SK-N-SH (cell line): Measurements from ENCODE around the gene CDKL5. TPM values are rescaled to one million over a fixed set of nuclear protein-coding genes. Genes with fewer than 3 reads are reported as not detected.

Source experiments
- CTCF ChIA-PET: fragments of 300-600, 350-600 bp; formaldehyde crosslinking; extraction: SDS; loops from one replicate; lab custom pipeline; 2021; lab: Yijun Ruan, JAX
- POLR2A ChIA-PET: fragments of 350-600 bp; sonication (Branson Sonifier 250); formaldehyde crosslinking; extraction: SDS; loops from one replicate; lab custom pipeline; 2020; ENCODE audit warnings: antibody characterized with exemption, inconsistent platforms; lab: Yijun Ruan, JAX
- DNase-seq: peaks from one replicate; pipeline ENCODE4 v3.0.0; 2012
- H2AFZ ChIP-seq: fragments of 200-600 bp; sonication (generic); 2 replicates; pipeline ENCODE4 v1.8.1; 2016; ENCODE audit warnings: antibody characterized with exemption, mild to moderate bottlenecking, low read depth
- H3F3A ChIP-seq: fragments of 200-600 bp; sonication (generic); replicated peaks from 2 replicates; pipeline ENCODE3; 2016; ENCODE audit warnings: antibody characterized with exemption, mild to moderate bottlenecking; ENCODE audit not compliant: insufficient read depth
- H3K27ac ChIP-seq, 2 experiments: fragments of 200-500 bp in 1 of 2; fragments of 200-600 bp in 1 of 2; sonication (Bioruptor generic) in 1 of 2; sonication (generic), shearing (Covaris generic) in 1 of 2; 2 replicates each; pipeline versions ENCODE4 v1.5.1 to v1.6.1; 2014 to 2016; ENCODE audit warnings: low read depth in 2 of 2, inconsistent platforms in 1 of 2, low read length in 1 of 2, mild to moderate bottlenecking in 1 of 2, mixed read lengths in 1 of 2
- H3K27me3 ChIP-seq: fragments of 200-600 bp; sonication (generic), shearing (Covaris generic); 2 replicates; pipeline ENCODE4 v1.6.1; 2016; ENCODE audit warnings: mixed run types; ENCODE audit not compliant: insufficient read depth
- H3K36me3 ChIP-seq, 2 experiments: fragments of 200-500 bp in 1 of 2; fragments of 200-600 bp in 1 of 2; sonication (Bioruptor generic) in 1 of 2; sonication (generic) in 1 of 2; replicated peaks in 1 of 2; 2 replicates each; pipeline versions ENCODE3 to v1.5.1; 2014 to 2016; ENCODE audit warnings: low read length in 1 of 2, mild to moderate bottlenecking in 1 of 2; ENCODE audit not compliant: insufficient read depth in 2 of 2, control insufficient read depth in 1 of 2
- H3K4me1 ChIP-seq, 2 experiments: fragments of 200-500 bp in 1 of 2; fragments of 200-600 bp in 1 of 2; sonication (Bioruptor generic) in 1 of 2; sonication (generic), shearing (Covaris generic) in 1 of 2; 2 replicates each; pipeline versions ENCODE4 v1.5.1 to v1.6.1; 2014 to 2016; ENCODE audit warnings: low read depth in 1 of 2, low read length in 1 of 2, mixed run types in 1 of 2; ENCODE audit not compliant: insufficient read depth in 2 of 2, control insufficient read depth in 1 of 2
- H3K4me2 ChIP-seq: fragments of 200-600 bp; sonication (generic), shearing (Covaris generic); 2 replicates; pipeline ENCODE4 v1.6.1; 2017; ENCODE audit warnings: mixed run types
- H3K4me3 ChIP-seq, 2 experiments: fragments of 200-500 bp in 1 of 2; fragments of 200-600 bp in 1 of 2; sonication (Bioruptor generic) in 1 of 2; sonication (generic), shearing (Covaris generic) in 1 of 2; 2 replicates each; pipeline versions ENCODE4 v1.5.1 to v1.8.1; 2014 to 2016; ENCODE audit warnings: low read depth in 2 of 2, inconsistent platforms in 1 of 2, low read length in 1 of 2, mild to moderate bottlenecking in 1 of 2, mixed read lengths in 1 of 2, moderate library complexity in 1 of 2
- H3K79me2 ChIP-seq: fragments of 200-600 bp; sonication (generic); 2 replicates; pipeline ENCODE4 v1.8.1; 2017; ENCODE audit warnings: mild to moderate bottlenecking; ENCODE audit not compliant: insufficient read depth
- H3K9ac ChIP-seq: fragments of 200-600 bp; sonication (generic); 2 replicates; pipeline ENCODE4 v1.6.1; 2017; ENCODE audit warnings: mixed run types
- H3K9me2 ChIP-seq: fragments of 200-600 bp; sonication (generic); 2 replicates; pipeline ENCODE4 v1.6.1; 2017; ENCODE audit warnings: mixed run types
- H3K9me3 ChIP-seq: fragments of 200-600 bp; sonication (generic); 2 replicates; pipeline ENCODE4 v1.6.1; 2017; ENCODE audit warnings: mixed run types, mild to moderate bottlenecking, moderate library complexity
- H4K20me1 ChIP-seq: fragments of 200-600 bp; sonication (generic); 2 replicates; pipeline ENCODE4 v1.6.1; 2017; ENCODE audit warnings: mild to moderate bottlenecking, mixed run types; ENCODE audit not compliant: insufficient read depth
- CHD2 ChIP-seq: fragments of 150-350 bp; IDR thresholded peaks from 2 replicates; pipeline ENCODE4 v1.6.1; 2018; ENCODE audit warnings: low read length; ENCODE audit not compliant: partially characterized antibody
- ELF1 ChIP-seq: IDR thresholded peaks from 2 replicates; pipeline ENCODE4 v1.4.0; 2012
- GATA2 ChIP-seq: sonication (generic); formaldehyde crosslinking; IDR thresholded peaks from 2 replicates; pipeline ENCODE4 v1.5.0; 2020; ENCODE audit warnings: mild to moderate bottlenecking, missing genetic modification reagents
- JUND ChIP-seq: IDR thresholded peaks from 2 replicates; pipeline ENCODE4 v1.4.0; 2012
- MAX ChIP-seq: IDR thresholded peaks from 2 replicates; pipeline ENCODE4 v1.4.0; 2012; ENCODE audit warnings: low read depth
- TAF1 ChIP-seq: IDR thresholded peaks from 2 replicates; pipeline ENCODE4 v1.6.1; 2012; ENCODE audit warnings: low read depth, mild to moderate bottlenecking, low read length, moderate library complexity, borderline replicate concordance
- TCF12 ChIP-seq: IDR thresholded peaks from 2 replicates; pipeline ENCODE4 v1.4.0; 2012
- TEAD4 ChIP-seq: IDR thresholded peaks from 2 replicates; pipeline ENCODE4 v1.4.0; 2012; ENCODE audit warnings: mild to moderate bottlenecking, borderline replicate concordance; ENCODE audit not compliant: insufficient read depth
- WGBS: methylation state at CpG from one replicate; pipeline ENCODE4 v1.1.6; 2017; ENCODE audit warnings: low lambda C conversion rate; 5-methylcytosine and 5-hydroxymethylcytosine counted together
- polyA plus RNA-seq, 3 experiments: library from polyadenylated mRNA; depleted of rRNA; stranded (reverse); fragments of >200 nt; gene quantifications; 2 replicates each; pipeline ENCODE4 v1.2.3, GENCODE V29; 2012
- TF ChIP-seq, protein P1 (sequence below): fragments of 150-350 bp; IDR thresholded peaks from 2 replicates; pipeline ENCODE4 v1.6.1; 2017; ENCODE audit warnings: antibody characterized with exemption, low read length, low read depth, borderline replicate concordance
- TF ChIP-seq, protein P2 (sequence below): IDR thresholded peaks from 2 replicates; pipeline ENCODE4 v1.4.0; 2012; ENCODE audit warnings: low read depth, borderline replicate concordance
- TF ChIP-seq, protein P3 (sequence below): fragments of 200-600 bp; sonication (generic); IDR thresholded peaks from 2 replicates; pipeline ENCODE4 v1.6.1; 2017; ENCODE audit warnings: antibody characterized with exemption, mild to moderate bottlenecking, moderate library complexity
- TF ChIP-seq, protein P4 (sequence below): fragments of 150-350 bp; IDR thresholded peaks from 2 replicates; pipeline ENCODE4 v1.6.1; 2016; ENCODE audit warnings: mild to moderate bottlenecking, low read depth, low read length

Gene CDKL5
- polyA plus RNA-seq, 1 of the 3 experiments (the other 2 are of a cell fraction), result 1.3 TPM

DNA sequence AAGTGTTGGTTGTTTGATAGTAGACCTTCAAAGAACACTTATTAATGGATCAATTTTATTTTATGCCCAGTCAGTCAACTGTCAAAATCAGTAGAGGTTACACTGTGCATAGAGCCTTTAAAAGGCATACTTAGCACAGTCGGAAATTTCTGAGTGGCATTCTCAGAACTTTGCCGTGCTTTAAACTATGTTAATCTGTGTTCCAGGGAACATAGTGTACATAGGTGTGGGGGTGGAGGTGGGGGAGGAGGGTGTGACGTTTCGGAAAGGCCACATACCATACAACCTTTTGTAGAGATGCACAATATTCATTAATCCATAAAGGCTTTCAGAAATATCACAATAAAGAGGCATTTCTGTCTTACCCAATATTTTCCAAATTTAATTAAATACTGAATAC, 170.7 kb downstream of the CDKL5 start (continued):
- TF ChIP-seq, protein P1, sequence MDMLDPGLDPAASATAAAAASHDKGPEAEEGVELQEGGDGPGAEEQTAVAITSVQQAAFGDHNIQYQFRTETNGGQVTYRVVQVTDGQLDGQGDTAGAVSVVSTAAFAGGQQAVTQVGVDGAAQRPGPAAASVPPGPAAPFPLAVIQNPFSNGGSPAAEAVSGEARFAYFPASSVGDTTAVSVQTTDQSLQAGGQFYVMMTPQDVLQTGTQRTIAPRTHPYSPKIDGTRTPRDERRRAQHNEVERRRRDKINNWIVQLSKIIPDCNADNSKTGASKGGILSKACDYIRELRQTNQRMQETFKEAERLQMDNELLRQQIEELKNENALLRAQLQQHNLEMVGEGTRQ, result no peak
- TF ChIP-seq, protein P2, sequence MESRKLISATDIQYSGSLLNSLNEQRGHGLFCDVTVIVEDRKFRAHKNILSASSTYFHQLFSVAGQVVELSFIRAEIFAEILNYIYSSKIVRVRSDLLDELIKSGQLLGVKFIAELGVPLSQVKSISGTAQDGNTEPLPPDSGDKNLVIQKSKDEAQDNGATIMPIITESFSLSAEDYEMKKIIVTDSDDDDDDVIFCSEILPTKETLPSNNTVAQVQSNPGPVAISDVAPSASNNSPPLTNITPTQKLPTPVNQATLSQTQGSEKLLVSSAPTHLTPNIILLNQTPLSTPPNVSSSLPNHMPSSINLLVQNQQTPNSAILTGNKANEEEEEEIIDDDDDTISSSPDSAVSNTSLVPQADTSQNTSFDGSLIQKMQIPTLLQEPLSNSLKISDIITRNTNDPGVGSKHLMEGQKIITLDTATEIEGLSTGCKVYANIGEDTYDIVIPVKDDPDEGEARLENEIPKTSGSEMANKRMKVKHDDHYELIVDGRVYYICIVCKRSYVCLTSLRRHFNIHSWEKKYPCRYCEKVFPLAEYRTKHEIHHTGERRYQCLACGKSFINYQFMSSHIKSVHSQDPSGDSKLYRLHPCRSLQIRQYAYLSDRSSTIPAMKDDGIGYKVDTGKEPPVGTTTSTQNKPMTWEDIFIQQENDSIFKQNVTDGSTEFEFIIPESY, result no peak
- no peak for TF ChIP-seq JUND
- no peak for TF ChIP-seq ELF1

DNA sequence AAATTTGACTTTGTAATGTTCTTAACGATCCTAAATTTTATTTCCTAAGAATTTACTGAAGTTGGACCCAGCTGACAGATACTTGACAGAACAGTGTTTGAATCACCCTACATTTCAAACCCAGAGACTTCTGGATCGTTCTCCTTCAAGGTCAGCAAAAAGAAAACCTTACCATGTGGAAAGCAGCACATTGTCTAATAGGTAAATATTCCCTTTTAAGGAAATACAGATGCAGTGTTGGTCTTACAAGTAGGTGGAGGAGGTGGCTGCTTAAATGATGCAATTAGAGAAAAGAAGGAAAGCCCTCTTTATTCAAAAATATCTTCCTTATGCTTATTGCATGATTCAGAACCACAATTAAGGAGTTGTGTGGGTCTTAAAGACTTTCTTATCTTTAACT, 173.0 kb downstream of the CDKL5 start:
- Histone ChIP-seq H3K27me3 (no peaks in the 10 kb centered on the region), H3K4me2 (no peak overlapping the region), H3K9me3 (no peaks in the 10 kb centered on the region), H3K4me3 (no peak overlapping the region), H4K20me1 (no peaks in the 10 kb centered on the region), H3K27ac (no peak overlapping the region), H3K9me2 (no peaks in the 10 kb centered on the region), H3F3A (no peaks in the 10 kb centered on the region), H3K9ac (no peak overlapping the region), H3K4me1 (no peaks in the 10 kb centered on the region; a peak in 1 of 4 replicates), H3K79me2 (no peaks in the 10 kb centered on the region), H2AFZ (no peak overlapping the region), H3K36me3 (peaks cover 0 to 24% of the 10 kb centered on the region in 2 experiments)
- ChIA-PET POLR2A (no interaction called here), CTCF (no interaction called here)
- no peak for TF ChIP-seq MAX
- no peak for TF ChIP-seq TCF12
- no peak for TF ChIP-seq CHD2
- TF ChIP-seq ELF1, result no peak
- TF ChIP-seq GATA2, result no peak
- TF ChIP-seq, protein P3, sequence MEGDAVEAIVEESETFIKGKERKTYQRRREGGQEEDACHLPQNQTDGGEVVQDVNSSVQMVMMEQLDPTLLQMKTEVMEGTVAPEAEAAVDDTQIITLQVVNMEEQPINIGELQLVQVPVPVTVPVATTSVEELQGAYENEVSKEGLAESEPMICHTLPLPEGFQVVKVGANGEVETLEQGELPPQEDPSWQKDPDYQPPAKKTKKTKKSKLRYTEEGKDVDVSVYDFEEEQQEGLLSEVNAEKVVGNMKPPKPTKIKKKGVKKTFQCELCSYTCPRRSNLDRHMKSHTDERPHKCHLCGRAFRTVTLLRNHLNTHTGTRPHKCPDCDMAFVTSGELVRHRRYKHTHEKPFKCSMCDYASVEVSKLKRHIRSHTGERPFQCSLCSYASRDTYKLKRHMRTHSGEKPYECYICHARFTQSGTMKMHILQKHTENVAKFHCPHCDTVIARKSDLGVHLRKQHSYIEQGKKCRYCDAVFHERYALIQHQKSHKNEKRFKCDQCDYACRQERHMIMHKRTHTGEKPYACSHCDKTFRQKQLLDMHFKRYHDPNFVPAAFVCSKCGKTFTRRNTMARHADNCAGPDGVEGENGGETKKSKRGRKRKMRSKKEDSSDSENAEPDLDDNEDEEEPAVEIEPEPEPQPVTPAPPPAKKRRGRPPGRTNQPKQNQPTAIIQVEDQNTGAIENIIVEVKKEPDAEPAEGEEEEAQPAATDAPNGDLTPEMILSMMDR, result no peak
- no peak for TF ChIP-seq TAF1
- TF ChIP-seq TEAD4, result no peak
- TF ChIP-seq, protein P4, sequence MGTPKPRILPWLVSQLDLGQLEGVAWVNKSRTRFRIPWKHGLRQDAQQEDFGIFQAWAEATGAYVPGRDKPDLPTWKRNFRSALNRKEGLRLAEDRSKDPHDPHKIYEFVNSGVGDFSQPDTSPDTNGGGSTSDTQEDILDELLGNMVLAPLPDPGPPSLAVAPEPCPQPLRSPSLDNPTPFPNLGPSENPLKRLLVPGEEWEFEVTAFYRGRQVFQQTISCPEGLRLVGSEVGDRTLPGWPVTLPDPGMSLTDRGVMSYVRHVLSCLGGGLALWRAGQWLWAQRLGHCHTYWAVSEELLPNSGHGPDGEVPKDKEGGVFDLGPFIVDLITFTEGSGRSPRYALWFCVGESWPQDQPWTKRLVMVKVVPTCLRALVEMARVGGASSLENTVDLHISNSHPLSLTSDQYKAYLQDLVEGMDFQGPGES, result no peak
- DNase-seq, result no peak
- WGBS, result 47% methylated on average over 2 of the region's 2 CpGs
